ENCODE measurements around the gene COPRS. TPM values are rescaled to one million over a fixed set of nuclear protein-coding genes. Genes with fewer than 3 reads are reported as not detected.

The COPRS gene
- total and polyA plus RNA-seq, 2 of the 8 experiments (the other 6 are each of a cell fraction or from before 2014, with no cell fraction given): 40.9 to 49.3 TPM

DNA sequence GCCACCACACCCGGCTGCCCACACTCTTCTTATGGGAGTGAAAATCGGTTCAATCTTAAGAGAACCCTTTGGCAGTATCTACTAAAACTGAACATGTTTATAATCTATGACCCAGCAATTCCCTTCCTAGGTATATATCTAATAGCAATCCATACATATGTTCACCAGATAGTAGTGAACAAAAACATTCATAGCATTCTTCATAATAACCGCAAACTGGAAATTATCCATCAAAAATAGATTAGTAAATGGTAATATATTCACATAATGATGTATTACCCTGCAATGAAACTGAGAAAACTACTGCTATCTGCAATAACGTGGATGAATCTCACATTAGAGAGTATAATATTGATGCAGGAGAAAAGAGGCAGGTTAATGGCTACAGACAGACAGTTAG, 23.1 kb downstream of the COPRS start:
- POLR2A ChIA-PET (ENCODE audit: partially characterized antibody): no interaction called here
- 89% methylated on average over 4 of the region's 4 CpGs; no CpG with 5 or more reads in 1 of the 2 experiments for WGBS, 2 experiments (ENCODE audit: extremely low coverage in 1 of 2, insufficient coverage in 1 of 2, insufficient read length in 1 of 2, insufficient replicate concordance in 2 of 2, low coverage in 1 of 2, low lambda C conversion rate in 2 of 2, missing lambda C conversion rate in 1 of 2)
- no peak for TF ChIP-seq TAF7 (optimal IDR thresholded peaks at IDR 0.05; ENCODE audit: borderline replicate concordance, low read depth, low read length)
- no peak for TF ChIP-seq TCF12 (IDR thresholded peaks at IDR 0.05; ENCODE audit: low read depth, low read length)
- no peak for TF ChIP-seq CBX5 (IDR thresholded peaks at IDR 0.05; ENCODE audit: low read depth, low read length)
- no peak for TF ChIP-seq POLR2AphosphoS5 (IDR thresholded peaks at IDR 0.05; ENCODE audit: low read depth, low read length)
- TF ChIP-seq CHD2 (IDR thresholded peaks at IDR 0.05; ENCODE audit: low read length): no peak
- TF ChIP-seq NRF1 (IDR thresholded peaks at IDR 0.05; ENCODE audit: low read depth, low read length): no peak
- TF ChIP-seq, protein P1, sequence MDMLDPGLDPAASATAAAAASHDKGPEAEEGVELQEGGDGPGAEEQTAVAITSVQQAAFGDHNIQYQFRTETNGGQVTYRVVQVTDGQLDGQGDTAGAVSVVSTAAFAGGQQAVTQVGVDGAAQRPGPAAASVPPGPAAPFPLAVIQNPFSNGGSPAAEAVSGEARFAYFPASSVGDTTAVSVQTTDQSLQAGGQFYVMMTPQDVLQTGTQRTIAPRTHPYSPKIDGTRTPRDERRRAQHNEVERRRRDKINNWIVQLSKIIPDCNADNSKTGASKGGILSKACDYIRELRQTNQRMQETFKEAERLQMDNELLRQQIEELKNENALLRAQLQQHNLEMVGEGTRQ (IDR thresholded peaks at IDR 0.05; ENCODE audit: low read length): no peak
- TF ChIP-seq YY1 (IDR thresholded peaks at IDR 0.05; ENCODE audit: low read depth, low read length): no peak
- no peak for TF ChIP-seq BRCA1 (IDR thresholded peaks at IDR 0.05; ENCODE audit: low read depth, low read length)
- no peak for TF ChIP-seq BCL11A (IDR thresholded peaks at IDR 0.05; ENCODE audit: low read depth in 2 of 2, low read length in 2 of 2)
- no peak for TF ChIP-seq HDAC2 (IDR thresholded peaks at IDR 0.05; ENCODE audit: borderline replicate concordance in 1 of 2, low read depth in 2 of 2, low read length in 2 of 2)
- no peak for TF ChIP-seq POU5F1 (IDR thresholded peaks at IDR 0.05; ENCODE audit: low read depth, low read length)
- TF ChIP-seq NANOG (IDR thresholded peaks at IDR 0.05; ENCODE audit: insufficient read depth, low read depth, low read length, poor library complexity, severe bottlenecking): no peak
- no peak for TF ChIP-seq SP2 (IDR thresholded peaks at IDR 0.05; ENCODE audit: low read length)
- TF ChIP-seq RFX5 (IDR thresholded peaks at IDR 0.05; ENCODE audit: borderline replicate concordance, low read depth, low read length): no peak

More for the DNA sequence above, 23.1 kb downstream of the COPRS start:
- Histone ChIP-seq H3K23me2 (ENCODE audit: low read depth, low read length) (no peaks in the 10 kb centered on the region), H3K79me2 (ENCODE audit: control insufficient read depth in 1 of 2, insufficient read depth in 2 of 2, low read length in 2 of 2) (no peaks in the 10 kb centered on the region), H2BK12ac (ENCODE audit: low read depth, low read length) (no peak overlapping the region), H2AFZ (ENCODE audit: low read length) (no peak overlapping the region), H2BK5ac (ENCODE audit: low read depth, low read length) (no peak overlapping the region), H2AK5ac (ENCODE audit: low read depth, low read length) (no peak overlapping the region), H3K4me1 (replicated peaks in 1 of 4; ENCODE audit: control insufficient read depth in 3 of 4, insufficient read depth in 4 of 4, low read length in 3 of 4) (no peaks in the 10 kb centered on the region), H3K9me3 (ENCODE audit: insufficient read depth in 2 of 2, low read depth in 1 of 2, low read length in 1 of 2) (no peaks in the 10 kb centered on the region), H3K4me3 (ENCODE audit: extremely low read depth in 1 of 4, insufficient read depth in 2 of 4, low read depth in 3 of 4, low read length in 4 of 4) (no peak overlapping the region), H4K91ac (replicated peaks; ENCODE audit: insufficient read length, low read length) (no peak overlapping the region), H3K79me1 (ENCODE audit: low read depth, low read length) (no peaks in the 10 kb centered on the region), H4K20me1 (replicated peaks in 1 of 2; ENCODE audit: control insufficient read depth in 1 of 2, insufficient read depth in 2 of 2, low read length in 2 of 2) (no peaks in the 10 kb centered on the region), H3K14ac (ENCODE audit: insufficient read length) (no peak overlapping the region), H3K9ac (replicated peaks in 1 of 4; ENCODE audit: extremely low read depth in 1 of 4, low read depth in 3 of 4, low read length in 3 of 4) (no peak overlapping the region), H4K8ac (ENCODE audit: extremely low read depth, insufficient read depth, low read length) (no peak overlapping the region), H3K4me2 (ENCODE audit: insufficient read depth in 1 of 2, low read depth in 2 of 2, low read length in 2 of 2) (no peak overlapping the region), H3K36me3 (ENCODE audit: control insufficient read depth in 2 of 4, insufficient read depth in 4 of 4, low read length in 3 of 4) (no peaks in the 10 kb centered on the region), H3K4ac (replicated peaks; ENCODE audit: insufficient read length, low read depth, low read length) (no peak overlapping the region), H4K5ac (ENCODE audit: insufficient read length, low read depth, low read length) (no peak overlapping the region), H2BK120ac (replicated peaks; ENCODE audit: low read depth, low read length) (no peak overlapping the region), H2BK15ac (ENCODE audit: low read length) (no peak overlapping the region), H3K23ac (ENCODE audit: insufficient read length) (no peak overlapping the region), H3K56ac (replicated peaks; ENCODE audit: insufficient read length, low read depth, low read length) (no peak overlapping the region), H2BK20ac (ENCODE audit: low read length) (no peak overlapping the region), H3K18ac (ENCODE audit: extremely low read depth, low read length) (no peak overlapping the region), H3K27me3 (replicated peaks in 1 of 4; ENCODE audit: control insufficient read depth in 3 of 4, extremely low read depth in 1 of 4, insufficient read depth in 3 of 4, low read length in 3 of 4) (no peaks in the 10 kb centered on the region), H3K27ac (ENCODE audit: low read depth, low read length) (no peak overlapping the region)
- DNase-seq (ENCODE audit: low read depth in 1 of 2, low spot score in 2 of 2): no peak
- FAIRE-seq: no peak
- CTCF ChIA-PET (ENCODE audit: partially characterized antibody): interaction anchor here (0.6 to 0.7 kb wide), 2 partner anchors 11 to 441 kb away, joined by 4 to 5 read pairs; no protein-coding TSS in a partner anchor
